GM12892 (cell line): ENCODE measurements around the gene KCNK10.

Source experiments
- POLR2A ChIP-seq: IDR thresholded peaks from 2 replicates; pipeline ENCODE4 v1.6.1; 2011; ENCODE audit warnings: low read depth, low read length, control low read depth
- POLR2AphosphoS5 ChIP-seq: IDR thresholded peaks from 2 replicates; pipeline ENCODE4 v1.6.1; 2011; ENCODE audit warnings: low read depth, low read length, control low read depth
- TAF1 ChIP-seq: IDR thresholded peaks from 2 replicates; pipeline ENCODE4 v1.6.1; 2011; ENCODE audit warnings: low read depth, mild to moderate bottlenecking, control low read depth, low read length, borderline replicate concordance

GRCh38 chr14:88208858-88209257 is 114.2 kb downstream of the KCNK10 start:
- TF ChIP-seq TAF1 (no peak), POLR2A (no peak), POLR2AphosphoS5 (no peak)
